ENCODE measurements around the gene FASTKD1.
"Not testable (repeated sequence)": the region's sequence is repeated elsewhere in the genome, so short reads cannot be mapped to it uniquely, and the experiment has no call there.

FASTKD1 gene

GRCh38 chr2:169565686-169566085 is 8.0 kb downstream of the FASTKD1 start:
- Histone ChIP-seq H3K27ac (ENCODE audit: low read depth, low read length) (no peak overlapping the region), H3K27me3 (ENCODE audit: control insufficient read depth, insufficient read depth, low read length) (no peaks in the 10 kb centered on the region), H3K4me1 (ENCODE audit: control insufficient read depth, insufficient read depth, low read length) (no peaks in the 10 kb centered on the region), H3K9ac (ENCODE audit: low read length) (no peak overlapping the region), H3K36me3 (ENCODE audit: control insufficient read depth, insufficient read depth, low read length) (no peaks in the 10 kb centered on the region), H3K4me3 (ENCODE audit: low read length) (no peak overlapping the region)

- Histone ChIP-seq H3K4me1 (ENCODE audit: control insufficient read depth, insufficient read depth, low read length) (no peaks in the 10 kb centered on the region), H3K9ac (ENCODE audit: low read length) (no peak overlapping the region), H3K27me3 (ENCODE audit: control insufficient read depth, insufficient read depth, low read length) (no peaks in the 10 kb centered on the region), H3K36me3 (ENCODE audit: control insufficient read depth, insufficient read depth, low read length) (peaks cover 3% of the 10 kb centered on the region), H3K4me3 (ENCODE audit: low read length) (no peak overlapping the region), H3K27ac (ENCODE audit: low read depth, low read length) (no peak overlapping the region)
These were observed 11.1 kb downstream of the FASTKD1 start for GRCh38 chr2:169562519-169562918.

DNA sequence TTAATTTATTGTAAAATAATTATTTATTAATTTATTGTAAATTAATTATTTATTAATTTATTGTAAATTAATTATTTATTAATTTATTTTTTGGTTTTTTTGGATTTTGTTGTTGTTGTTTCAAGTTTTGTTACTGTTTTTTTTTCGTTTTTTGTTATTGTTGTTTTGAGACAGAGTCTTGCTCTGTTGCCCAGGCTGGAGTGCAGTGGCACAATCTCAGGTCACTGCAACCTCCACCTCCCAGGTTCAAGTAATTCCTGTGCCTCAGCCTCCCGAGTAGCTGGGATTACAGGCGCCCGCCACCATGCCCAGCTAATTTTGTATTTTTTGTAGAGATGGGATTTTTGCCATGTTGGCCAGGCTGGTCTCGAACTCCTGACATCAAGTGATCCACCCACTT is 11.6 kb downstream of the FASTKD1 start:
- H3K4me1 ChIP-seq (ENCODE audit: control insufficient read depth, insufficient read depth, low read length); H3K27me3 ChIP-seq (ENCODE audit: control insufficient read depth, insufficient read depth, low read length); H3K4me3 ChIP-seq (ENCODE audit: low read length); H3K27ac ChIP-seq (ENCODE audit: low read depth, low read length); H3K9ac ChIP-seq (ENCODE audit: low read length); H3K36me3 ChIP-seq (ENCODE audit: control insufficient read depth, insufficient read depth, low read length): not testable (repeated sequence)

GRCh38 chr2:169561364-169561763 is 12.3 kb downstream of the FASTKD1 start:
- peaks cover 3% of the 10 kb centered on the region for H3K36me3 ChIP-seq (ENCODE audit: control insufficient read depth, insufficient read depth, low read length)
- H3K4me1 ChIP-seq (ENCODE audit: control insufficient read depth, insufficient read depth, low read length): no peaks in the 10 kb centered on the region
- no peaks in the 10 kb centered on the region for H3K27me3 ChIP-seq (ENCODE audit: control insufficient read depth, insufficient read depth, low read length)
- H3K27ac ChIP-seq (ENCODE audit: low read depth, low read length): no peak overlapping the region
- H3K9ac ChIP-seq (ENCODE audit: low read length): no peak overlapping the region
- H3K4me3 ChIP-seq (ENCODE audit: low read length): no peak overlapping the region

DNA sequence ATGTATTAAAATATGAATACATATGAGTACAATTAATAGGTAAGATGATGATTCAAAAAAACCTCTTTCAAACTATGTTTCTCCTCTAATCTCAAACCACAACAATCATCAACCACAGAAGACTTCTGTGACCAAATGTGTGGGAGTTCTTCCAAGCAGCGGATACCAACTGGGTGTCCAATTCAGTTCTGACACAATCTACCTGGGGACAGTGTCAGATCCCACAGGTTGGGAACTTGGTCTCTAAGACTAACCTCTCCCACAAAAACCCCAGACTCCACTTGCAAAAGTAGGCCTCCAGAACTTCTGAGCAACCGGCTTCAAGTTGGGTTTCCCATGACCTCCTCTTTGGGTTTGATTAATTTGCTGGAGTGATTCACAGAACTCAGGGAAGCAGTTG is 26.9 kb downstream of the FASTKD1 start:
- Histone ChIP-seq H3K27me3 (ENCODE audit: control insufficient read depth, insufficient read depth, low read length) (no peaks in the 10 kb centered on the region), H3K27ac (ENCODE audit: low read depth, low read length) (no peak overlapping the region), H3K9ac (ENCODE audit: low read length) (no peak overlapping the region), H3K4me3 (ENCODE audit: low read length) (no peak overlapping the region), H3K4me1 (ENCODE audit: control insufficient read depth, insufficient read depth, low read length) (no peaks in the 10 kb centered on the region), H3K36me3 (ENCODE audit: control insufficient read depth, insufficient read depth, low read length) (peaks cover 4% of the 10 kb centered on the region)

- peaks cover 2% of the 10 kb centered on the region for H3K36me3 ChIP-seq (ENCODE audit: control insufficient read depth, insufficient read depth, low read length)
- H3K4me1 ChIP-seq (ENCODE audit: control insufficient read depth, insufficient read depth, low read length): no peaks in the 10 kb centered on the region
- H3K27me3 ChIP-seq (ENCODE audit: control insufficient read depth, insufficient read depth, low read length): no peaks in the 10 kb centered on the region
- H3K9ac ChIP-seq (ENCODE audit: low read length): no peak overlapping the region
- no peak overlapping the region for H3K4me3 ChIP-seq (ENCODE audit: low read length)
- H3K27ac ChIP-seq (ENCODE audit: low read depth, low read length): no peak overlapping the region
These were observed 31.2 kb downstream of the FASTKD1 start for GRCh38 chr2:169542433-169542832.

GRCh38 chr2:169540146-169540545 is 33.5 kb downstream of the FASTKD1 start:
- Histone ChIP-seq H3K4me3 (ENCODE audit: low read length) (no peak overlapping the region), H3K27me3 (ENCODE audit: control insufficient read depth, insufficient read depth, low read length) (no peaks in the 10 kb centered on the region), H3K4me1 (ENCODE audit: control insufficient read depth, insufficient read depth, low read length) (no peaks in the 10 kb centered on the region), H3K36me3 (ENCODE audit: control insufficient read depth, insufficient read depth, low read length) (peaks cover 2% of the 10 kb centered on the region), H3K9ac (ENCODE audit: low read length) (no peak overlapping the region), H3K27ac (ENCODE audit: low read depth, low read length) (no peak overlapping the region)

- H3K36me3 ChIP-seq (ENCODE audit: control insufficient read depth, insufficient read depth, low read length); H3K9ac ChIP-seq (ENCODE audit: low read length); H3K27ac ChIP-seq (ENCODE audit: low read depth, low read length): not testable (repeated sequence)
These were observed 34.2 kb downstream of the FASTKD1 start for GRCh38 chr2:169539460-169539859.

DNA sequence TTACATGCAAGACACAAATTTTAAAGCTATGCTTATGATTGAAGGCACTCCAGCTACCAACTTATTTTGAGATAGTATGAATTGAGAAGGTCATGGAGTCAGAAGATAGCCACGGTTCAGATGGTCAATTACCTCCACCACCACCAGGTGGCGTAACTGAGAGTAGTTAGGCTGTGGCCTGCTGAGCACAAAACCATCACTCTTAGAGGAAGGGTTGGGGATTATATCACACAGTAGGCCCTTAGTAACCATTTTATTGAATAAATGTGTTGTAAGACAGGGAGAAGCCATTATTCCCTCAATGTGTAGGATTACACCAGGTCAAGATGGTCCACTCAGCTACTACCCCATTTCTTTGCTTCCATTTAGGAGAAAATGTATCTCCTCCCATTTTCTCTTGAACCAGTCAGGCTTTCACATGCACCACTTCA is 45.4 kb downstream of the FASTKD1 start:
- H3K27me3 ChIP-seq (ENCODE audit: control insufficient read depth, insufficient read depth, low read length): no peaks in the 10 kb centered on the region
- H3K9ac ChIP-seq (ENCODE audit: low read length): no peak overlapping the region
- no peaks in the 10 kb centered on the region for H3K4me1 ChIP-seq (ENCODE audit: control insufficient read depth, insufficient read depth, low read length)
- no peak overlapping the region for H3K4me3 ChIP-seq (ENCODE audit: low read length)
- no peaks in the 10 kb centered on the region for H3K36me3 ChIP-seq (ENCODE audit: control insufficient read depth, insufficient read depth, low read length)
- no peak overlapping the region for H3K27ac ChIP-seq (ENCODE audit: low read depth, low read length)

More at GRCh38 chr2:169539460-169539859, 34.2 kb downstream of the FASTKD1 start:
- H3K27me3 ChIP-seq (ENCODE audit: control insufficient read depth, insufficient read depth, low read length); H3K4me3 ChIP-seq (ENCODE audit: low read length); H3K4me1 ChIP-seq (ENCODE audit: control insufficient read depth, insufficient read depth, low read length): not testable (repeated sequence)

DNA sequence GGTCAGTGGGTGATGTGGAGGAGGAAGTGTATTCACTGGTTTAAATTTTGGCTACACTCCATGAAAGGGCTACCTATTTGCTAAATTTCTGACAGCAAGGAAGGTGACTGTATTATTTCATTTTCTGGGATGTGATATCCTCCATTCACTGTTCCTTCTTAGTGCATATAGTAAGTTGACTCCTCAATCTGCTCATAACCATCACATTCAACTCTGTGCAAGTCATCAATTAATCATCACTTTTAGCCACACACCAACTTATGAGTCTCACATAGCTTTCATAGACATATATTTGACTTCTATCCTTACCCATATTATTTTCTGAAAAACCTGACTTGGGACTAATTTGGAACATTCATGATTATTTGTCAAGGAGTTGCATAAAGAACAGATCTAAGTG is 47.2 kb downstream of the FASTKD1 start:
- H3K27ac ChIP-seq (ENCODE audit: low read depth, low read length): no peak overlapping the region
- no peak overlapping the region for H3K4me3 ChIP-seq (ENCODE audit: low read length)
- no peak overlapping the region for H3K9ac ChIP-seq (ENCODE audit: low read length)
- no peaks in the 10 kb centered on the region for H3K27me3 ChIP-seq (ENCODE audit: control insufficient read depth, insufficient read depth, low read length)
- H3K36me3 ChIP-seq (ENCODE audit: control insufficient read depth, insufficient read depth, low read length): no peaks in the 10 kb centered on the region
- no peaks in the 10 kb centered on the region for H3K4me1 ChIP-seq (ENCODE audit: control insufficient read depth, insufficient read depth, low read length)

- no peaks in the 10 kb centered on the region for H3K27me3 ChIP-seq (ENCODE audit: control insufficient read depth, insufficient read depth, low read length)
- no peak overlapping the region for H3K27ac ChIP-seq (ENCODE audit: low read depth, low read length)
- no peaks in the 10 kb centered on the region for H3K36me3 ChIP-seq (ENCODE audit: control insufficient read depth, insufficient read depth, low read length)
- no peak overlapping the region for H3K4me3 ChIP-seq (ENCODE audit: low read length)
- no peak overlapping the region for H3K9ac ChIP-seq (ENCODE audit: low read length)
- H3K4me1 ChIP-seq (ENCODE audit: control insufficient read depth, insufficient read depth, low read length): no peaks in the 10 kb centered on the region
These were observed 48.2 kb downstream of the FASTKD1 start for GRCh38 chr2:169525434-169525833.

DNA sequence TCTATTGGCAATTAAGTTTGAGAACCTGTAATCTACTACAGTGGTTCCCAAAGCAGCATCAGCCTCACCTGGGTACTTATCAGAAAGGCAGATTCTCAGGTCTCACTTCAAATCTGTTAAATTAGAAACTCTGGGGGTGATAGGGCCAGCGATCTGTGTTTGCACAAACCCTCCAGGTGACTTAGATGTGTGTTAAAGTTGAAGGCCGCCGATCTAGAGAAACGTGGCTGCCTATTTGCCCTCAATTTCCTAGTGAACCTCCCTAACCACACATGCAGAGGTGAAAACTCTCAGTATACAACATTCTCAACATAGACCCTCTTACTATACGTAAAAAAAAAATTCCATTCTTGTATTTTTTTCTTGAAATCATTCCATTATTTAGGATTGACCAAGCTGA is 50.0 kb downstream of the FASTKD1 start:
- no peak overlapping the region for H3K4me3 ChIP-seq (ENCODE audit: low read length)
- H3K4me1 ChIP-seq (ENCODE audit: control insufficient read depth, insufficient read depth, low read length): no peaks in the 10 kb centered on the region
- H3K27me3 ChIP-seq (ENCODE audit: control insufficient read depth, insufficient read depth, low read length): no peaks in the 10 kb centered on the region
- no peak overlapping the region for H3K27ac ChIP-seq (ENCODE audit: low read depth, low read length)
- no peak overlapping the region for H3K9ac ChIP-seq (ENCODE audit: low read length)
- no peaks in the 10 kb centered on the region for H3K36me3 ChIP-seq (ENCODE audit: control insufficient read depth, insufficient read depth, low read length)

GRCh38 chr2:169520896-169521295 is 52.8 kb downstream of the FASTKD1 start:
- Histone ChIP-seq H3K9ac (ENCODE audit: low read length) (no peak overlapping the region), H3K27me3 (ENCODE audit: control insufficient read depth, insufficient read depth, low read length) (no peaks in the 10 kb centered on the region), H3K36me3 (ENCODE audit: control insufficient read depth, insufficient read depth, low read length) (no peaks in the 10 kb centered on the region), H3K4me1 (ENCODE audit: control insufficient read depth, insufficient read depth, low read length) (no peaks in the 10 kb centered on the region), H3K4me3 (ENCODE audit: low read length) (no peak overlapping the region), H3K27ac (ENCODE audit: low read depth, low read length) (no peak overlapping the region)

Data from rectal smooth muscle tissue (tissue), 1 donor.